Lower leg skin (tissue), 3 donors: Measurements from ENCODE around the gene KIF5C.

ENCODE experiments used
- CTCF ChIP-seq, 3 donors: fragments of 450-650 bp; IDR thresholded peaks; one replicate each; pipeline ENCODE4 v1.5.1; 2016; ENCODE audit warnings: antibody characterized with exemption in 3 of 3, mild to moderate bottlenecking in 3 of 3, moderate library complexity in 2 of 3
- POLR2A ChIP-seq, 2 donors: fragments of 450-650 bp; IDR thresholded peaks; one replicate each; pipeline ENCODE4 v1.6.1; 2016 to 2017; ENCODE audit warnings: antibody characterized with exemption in 2 of 2, mild to moderate bottlenecking in 1 of 2, moderate library complexity in 1 of 2

GRCh38 chr2:148828941-148829340 lies 46.1 kb upstream of the KIF5C start:
- TF ChIP-seq CTCF (IDR thresholded peaks at IDR 0.05) (no peak), POLR2A (IDR thresholded peaks at IDR 0.05) (no peak)
